ENCODE measurements around the gene GMPPB. TPM values are rescaled to one million over a fixed set of nuclear protein-coding genes. Genes with fewer than 3 reads are reported as not detected.

GMPPB gene
- total RNA-seq, 2 donors from 2014 or later: 28.8 to 29.6 TPM

DNA sequence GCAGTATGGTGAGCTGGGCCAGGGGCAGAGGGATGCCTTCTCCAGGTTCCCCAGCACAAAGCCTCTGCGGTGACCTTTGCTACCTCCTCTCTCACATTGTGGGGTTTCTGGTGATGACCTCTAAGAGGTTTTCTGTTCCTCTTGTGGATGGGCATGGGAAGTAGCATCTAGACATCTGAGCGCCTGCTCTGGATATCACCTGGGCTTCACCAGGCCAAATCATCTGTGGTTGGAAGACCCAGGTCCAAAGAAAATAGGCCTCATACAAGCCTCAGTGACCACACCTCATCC lies 42.6 kb downstream of the GMPPB start:
- intact Hi-C loops (cut with DNase I): loop anchor here in 1 of 2 donors (5.0 kb wide), 1 partner anchor 139 kb away; no protein-coding TSS in a partner anchor
- no peak for DNase-seq (ENCODE audit: low spot score)

DNA sequence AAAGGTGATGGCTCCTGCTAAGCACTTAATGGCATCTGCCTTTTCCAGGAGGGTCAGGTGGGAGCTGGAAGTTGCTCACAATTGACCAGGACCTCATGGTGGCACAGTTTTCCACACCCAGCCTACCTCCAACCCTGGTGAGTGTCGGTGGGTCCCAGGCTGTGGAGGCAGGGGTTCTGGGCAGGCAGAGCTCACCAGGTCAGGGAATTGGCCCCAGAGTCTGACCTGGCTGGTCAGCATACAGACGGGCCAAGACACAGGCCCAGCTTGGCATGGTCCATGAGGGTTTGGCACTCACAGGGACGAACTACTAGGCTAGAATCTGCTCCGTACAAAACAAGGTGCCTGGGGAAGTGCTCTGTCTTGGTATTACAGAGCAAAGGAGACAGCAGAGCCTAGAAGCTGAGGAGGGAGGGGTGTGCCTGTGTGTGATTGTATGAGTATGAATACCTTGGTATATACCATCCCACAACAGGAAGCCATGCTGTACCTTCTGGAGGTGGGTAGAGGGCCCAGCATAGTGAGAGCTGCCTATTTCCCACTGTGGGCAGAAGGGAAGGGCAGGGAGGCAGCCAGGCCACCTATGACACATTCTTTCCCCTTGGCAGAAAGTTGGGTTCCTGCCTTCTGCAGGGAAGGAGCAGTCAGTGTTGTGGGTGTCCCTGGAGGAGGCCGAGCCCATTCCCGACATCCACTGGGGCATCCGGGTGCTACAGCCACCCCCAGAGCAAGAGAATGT lies 43.1 kb downstream of the GMPPB start:
- intact Hi-C loops (cut with DNase I): loop anchor here in 1 of 2 donors (5.0 kb wide), 1 partner anchor 138 kb away; no protein-coding TSS in a partner anchor
- DNase-seq (ENCODE audit: low spot score): no peak

DNA sequence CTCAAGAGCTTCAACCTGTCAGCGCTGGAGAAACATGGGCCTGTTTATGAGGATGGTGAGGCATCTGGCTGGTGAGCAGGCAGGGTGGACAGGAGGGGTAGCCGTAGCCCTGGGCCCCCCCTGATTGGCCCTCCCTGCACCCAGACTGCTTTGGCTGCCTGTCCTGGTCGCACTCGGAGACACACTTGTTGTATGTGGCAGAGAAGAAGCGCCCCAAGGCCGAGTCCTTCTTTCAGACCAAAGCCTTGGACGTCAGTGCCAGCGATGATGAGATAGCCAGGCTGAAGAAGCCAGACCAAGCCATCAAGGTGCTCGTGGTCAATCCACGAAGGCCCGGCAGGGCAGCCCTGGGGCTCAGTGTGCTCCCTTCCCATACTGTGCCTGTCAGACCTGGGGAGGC lies 47.8 kb downstream of the GMPPB start:
- intact Hi-C loops (cut with DNase I): no loop called here
- DNase-seq (ENCODE audit: low spot score): no peak

DNA sequence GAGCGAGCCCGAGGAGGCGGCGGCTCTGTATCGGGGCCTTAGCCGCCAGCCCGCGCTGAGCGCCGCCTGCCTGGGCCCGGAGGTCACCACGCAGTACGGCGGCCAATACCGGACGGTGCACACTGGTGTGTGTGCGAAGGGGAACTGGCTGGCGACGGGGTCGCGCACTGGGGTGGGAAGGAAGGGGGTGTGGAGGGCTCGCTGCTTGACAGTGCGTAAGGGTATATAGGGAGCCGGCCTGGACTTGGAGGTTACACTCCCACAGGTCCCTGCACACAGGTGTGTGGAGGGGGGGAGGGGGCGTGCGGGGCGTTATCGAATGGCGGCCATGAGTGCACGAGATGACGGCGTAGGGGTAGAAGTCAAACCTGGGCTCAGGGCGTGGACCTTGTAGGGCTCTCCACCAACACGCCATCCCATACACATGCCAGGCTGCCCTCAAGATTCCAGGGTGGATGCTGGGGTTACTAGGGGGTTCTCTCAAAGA lies 49.2 kb downstream of the GMPPB start:
- no peak for DNase-seq (ENCODE audit: low spot score)
- intact Hi-C loops (cut with DNase I): loop anchor here in 1 of 2 donors (5.0 kb wide), 1 partner anchor 137 kb away; no protein-coding TSS in a partner anchor

DNA sequence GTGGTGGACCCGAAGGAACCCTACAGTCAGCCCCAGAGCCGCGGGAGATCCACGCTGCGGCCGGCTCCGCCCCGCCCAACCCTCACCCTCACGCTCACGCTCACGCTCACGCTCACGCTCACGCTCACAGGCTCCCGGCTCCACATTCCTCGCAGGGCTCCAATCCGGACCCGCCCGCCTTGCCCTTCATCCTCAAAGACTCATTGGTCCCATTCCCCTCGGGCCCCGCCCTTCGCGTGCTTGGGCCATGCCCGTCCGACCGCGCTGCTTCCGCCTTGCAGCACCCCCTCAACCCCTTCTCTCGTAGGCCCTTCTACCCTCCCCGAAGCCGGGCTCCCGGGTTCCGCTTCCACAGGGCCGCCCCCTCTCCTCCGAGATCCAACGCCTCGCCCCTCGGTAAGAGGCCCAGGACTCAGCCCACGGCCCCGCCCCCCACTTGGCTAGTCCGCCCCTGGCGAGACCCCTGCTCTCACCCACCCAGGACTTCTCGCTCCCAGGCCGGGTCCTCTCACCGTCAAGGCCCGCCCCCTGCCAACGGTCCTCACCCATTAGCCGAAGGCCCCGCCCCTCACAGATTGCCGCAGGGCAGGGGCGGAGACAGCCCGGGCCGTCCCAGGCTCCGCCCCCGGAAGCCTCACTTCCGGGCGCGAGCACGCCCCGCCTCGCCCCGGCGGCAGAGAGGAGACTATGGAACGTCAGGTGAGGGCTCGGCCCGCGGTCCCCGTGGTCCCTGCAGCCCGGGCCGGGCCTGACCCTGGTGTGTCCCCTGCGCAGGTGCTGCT lies 49.8 kb downstream of the GMPPB start, which contains the start of gene APEH:
Gene APEH (plus strand): TSS at position 637 of the 782 bp plus-strand sequence. CDS start 51 bp downstream, at position 688.
- intact Hi-C loops (cut with DNase I): loop anchor here in 1 of 2 donors (5.0 kb wide), 1 partner anchor 137 kb away; no protein-coding TSS in a partner anchor
- DNase-seq (ENCODE audit: low spot score): peak; percentile 99

DNA sequence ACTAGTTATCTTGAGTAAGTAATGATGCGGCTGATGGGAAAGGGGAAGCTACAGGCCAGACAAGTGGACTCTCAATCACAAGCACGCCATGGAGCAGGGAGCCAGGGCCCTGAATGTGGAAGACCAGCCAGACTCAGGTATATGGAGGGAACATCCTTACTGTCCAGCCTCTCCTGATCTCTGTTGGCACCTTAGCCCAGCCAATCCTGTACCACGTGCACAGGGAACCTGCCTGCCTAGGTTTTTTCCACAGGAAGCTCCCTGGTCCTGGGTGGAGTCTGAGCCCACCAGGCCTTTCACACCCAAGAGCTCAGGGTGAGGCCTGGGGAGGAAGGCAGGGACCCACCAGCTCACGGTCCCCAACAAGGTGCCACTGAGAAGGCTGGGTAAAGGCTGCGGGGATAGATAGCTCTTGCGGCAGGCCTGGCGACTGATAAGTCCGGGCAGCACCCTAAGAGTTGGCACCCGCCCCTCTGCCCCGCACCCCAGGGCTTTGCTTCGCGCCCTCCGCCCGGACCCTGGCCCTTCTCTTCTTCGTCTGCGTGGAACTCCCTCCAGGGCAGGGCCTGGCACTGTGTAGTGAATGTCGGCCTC lies 50.5 kb downstream of the GMPPB start:
- intact Hi-C loops (cut with DNase I): loop anchor here in 1 of 2 donors (5.0 kb wide), 1 partner anchor 136 kb away; no protein-coding TSS in a partner anchor
- DNase-seq (ENCODE audit: low spot score): no peak

DNA sequence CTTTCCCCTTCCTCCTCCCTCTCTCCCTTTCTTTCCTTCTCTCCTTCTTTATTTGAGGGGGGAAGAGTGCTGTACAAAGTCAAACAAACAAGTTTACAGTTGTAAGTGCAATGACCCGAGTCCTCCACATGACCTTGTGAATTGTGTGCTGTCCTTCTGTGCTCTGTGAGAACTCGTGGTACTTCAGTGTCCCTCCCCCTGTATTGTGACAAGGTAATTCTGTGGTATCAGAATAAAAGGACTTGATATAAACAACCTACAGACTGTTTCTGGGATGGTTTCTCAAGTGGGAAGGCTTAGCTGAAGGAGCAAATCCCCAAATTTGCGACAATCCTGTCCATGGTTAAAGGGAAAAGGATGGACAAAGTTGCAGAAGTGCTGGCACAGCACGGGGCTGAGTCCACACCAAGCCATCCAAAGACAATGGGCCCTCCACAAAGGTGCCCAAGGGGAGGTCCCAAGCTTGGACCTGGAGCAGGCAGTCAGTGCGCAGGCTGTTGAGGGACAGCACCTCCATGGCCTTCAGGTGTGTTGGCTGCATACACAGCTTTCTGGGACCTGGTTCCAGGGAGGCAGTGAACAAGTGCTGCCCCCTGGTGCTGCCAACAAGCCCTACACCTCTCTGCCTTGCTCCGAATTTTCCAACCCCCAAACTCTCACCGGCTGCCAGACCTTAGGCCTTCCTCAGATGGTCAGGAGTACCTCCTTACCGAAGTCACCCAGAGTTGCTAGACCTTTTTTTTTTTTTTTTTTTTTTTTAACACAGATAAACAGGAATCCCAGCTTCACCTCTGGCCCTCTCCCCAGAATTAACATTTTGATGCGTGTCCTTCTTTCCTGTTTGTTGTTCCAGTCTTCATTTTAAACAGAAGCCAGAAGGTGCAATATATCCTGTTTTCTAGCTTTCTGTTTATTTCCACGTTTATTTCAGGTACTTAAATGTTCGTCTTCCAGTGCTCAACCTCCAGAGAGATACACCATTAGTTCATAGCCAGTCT lies 52.2 kb downstream of the GMPPB start:
- DNase-seq (ENCODE audit: low spot score): no peak
- intact Hi-C loops (cut with DNase I): loop anchor here (2.0 to 5.0 kb wide), 2 partner anchors 131 to 134 kb away; no protein-coding TSS in a partner anchor

DNA sequence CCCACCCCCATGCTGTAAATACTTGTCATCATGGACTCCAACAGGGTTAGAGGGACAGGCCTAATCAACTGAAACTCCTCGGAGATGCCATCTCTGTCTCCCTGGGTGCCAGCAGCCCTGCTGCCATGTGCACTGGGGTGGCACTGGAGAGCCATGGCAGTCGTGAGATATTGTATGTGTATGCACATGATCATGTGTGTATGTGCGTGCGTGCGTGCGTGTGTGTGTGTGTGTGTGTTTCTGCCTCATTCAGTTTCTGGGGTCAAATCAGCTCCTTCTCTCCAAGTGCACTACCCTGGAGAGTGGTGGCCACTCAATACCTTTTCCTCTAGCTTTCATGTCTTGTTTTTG lies 52.8 kb downstream of the GMPPB start:
- intact Hi-C loops (cut with DNase I): loop anchor here (2.0 to 5.0 kb wide), 2 partner anchors 130 to 134 kb away; no protein-coding TSS in a partner anchor
- no peak for DNase-seq (ENCODE audit: low spot score)

Other genes starting within 250 kb of the GMPPB start
- under 1 TPM; 0.42 to 0.48 TPM for gene BSN, start 169.5 kb downstream of the GMPPB start, total RNA-seq
- 10 to 100 TPM; 51.8 to 52.5 TPM for gene APEH, start 49.6 kb downstream of the GMPPB start, total RNA-seq
- 1 to 10 TPM; 3.0 to 9.1 TPM for gene MST1, start 34.5 kb downstream of the GMPPB start, total RNA-seq
- gene RNF123, start 34.4 kb downstream of the GMPPB start, total RNA-seq: 10 to 100 TPM; 28.3 to 29.5 TPM
- not detected for gene AMIGO3, start 4.3 kb downstream of the GMPPB start, total RNA-seq
- 10 to 100 TPM; 31.5 to 33.3 TPM for gene IP6K1, start 62.6 kb upstream of the GMPPB start, total RNA-seq
- under 1 TPM; 0.29 to 0.46 TPM for gene CDHR4, start 75.9 kb upstream of the GMPPB start, total RNA-seq
- gene INKA1, start 79.3 kb upstream of the GMPPB start, total RNA-seq: 1 to 10 TPM; 5.6 to 5.9 TPM
- gene UBA7, start 90.0 kb upstream of the GMPPB start, total RNA-seq: 10 to 100 TPM; 32.1 to 56.9 TPM
- gene TRAIP, start 132.6 kb upstream of the GMPPB start, total RNA-seq: 1 to 10 TPM; 1.5 to 2.2 TPM
- not detected for gene CAMKV, start 146.0 kb upstream of the GMPPB start, total RNA-seq
- gene MST1R, start 179.9 kb upstream of the GMPPB start, total RNA-seq: 1 to 10 TPM; 1.2 to 1.4 TPM
- gene MON1A, start 205.9 kb upstream of the GMPPB start, total RNA-seq: 1 to 10 TPM; 7.6 to 9.3 TPM
- 10 to 100 TPM; 53.4 to 62.6 TPM for gene RBM6, start 216.2 kb upstream of the GMPPB start, total RNA-seq